HepG2 (cell line): ENCODE measurements around the gene HCRT. TPM values are rescaled to one million over a fixed set of nuclear protein-coding genes. Genes with fewer than 3 reads are reported as not detected.
A peak's percentile ranks its signal among the peaks of the same experiment; 100 is the strongest.

Source experiments
- CAMTA2 ChIP-seq: sonication (generic); formaldehyde crosslinking; IDR thresholded peaks from 2 replicates; pipeline ENCODE4 v1.4.0; 2020; ENCODE audit warnings: mild to moderate bottlenecking, missing genetic modification reagents, borderline replicate concordance
- CENPT ChIP-seq: sonication (generic); formaldehyde crosslinking; IDR thresholded peaks from 2 replicates; pipeline ENCODE4 v1.8.0; 2022; ENCODE audit warnings: low read depth, mild to moderate bottlenecking, moderate library complexity, missing genetic modification reagents
- E2F5 ChIP-seq: sonication (generic); formaldehyde crosslinking; conservative IDR thresholded peaks from 2 replicates; pipeline ENCODE4 v1.4.0; 2020; ENCODE audit warnings: missing genetic modification reagents
- HDAC6 ChIP-seq: fragments of 200-600 bp; sonication (generic); IDR thresholded peaks from 2 replicates; pipeline ENCODE4 v1.7.0; 2017; ENCODE audit warnings: mild to moderate bottlenecking, antibody characterized with exemption, low read length, low read depth
- KLF12 ChIP-seq: sonication (generic); formaldehyde crosslinking; IDR thresholded peaks from 2 replicates; pipeline ENCODE4 v1.4.0; 2020; ENCODE audit warnings: missing genetic modification reagents, borderline replicate concordance
- PAF1 ChIP-seq: IDR thresholded peaks from 2 replicates; pipeline ENCODE4 v1.6.1; 2016; ENCODE audit warnings: missing genetic modification reagents, missing compliant biosample characterization
- REL ChIP-seq: sonication (generic); formaldehyde crosslinking; conservative IDR thresholded peaks from 2 replicates; pipeline ENCODE4 v1.8.0; 2022; ENCODE audit warnings: mild to moderate bottlenecking, missing genetic modification reagents, moderate library complexity
- REPIN1 ChIP-seq: sonication (generic); formaldehyde crosslinking; IDR thresholded peaks from 2 replicates; pipeline ENCODE4 v1.8.0; 2022; ENCODE audit warnings: missing genetic modification reagents, low read depth, mild to moderate bottlenecking, borderline replicate concordance
- RORA ChIP-seq: sonication (generic); formaldehyde crosslinking; IDR thresholded peaks from 2 replicates; pipeline ENCODE4 v1.5.0; 2020; ENCODE audit warnings: mild to moderate bottlenecking, missing genetic modification reagents, moderate library complexity
- SOX5 ChIP-seq: IDR thresholded peaks from 2 replicates; pipeline ENCODE4 v1.6.1; 2016; ENCODE audit warnings: borderline replicate concordance
- TCF7 ChIP-seq: sonication (generic); IDR thresholded peaks from 2 replicates; pipeline ENCODE4 v1.6.1; 2016; ENCODE audit warnings: antibody characterized with exemption, low read depth
- THAP11 ChIP-seq: IDR thresholded peaks from 2 replicates; pipeline ENCODE4 v1.6.1; 2016; ENCODE audit warnings: missing biosample characterization, missing genetic modification reagents
- TIGD3 ChIP-seq: sonication (generic); formaldehyde crosslinking; IDR thresholded peaks from 2 replicates; pipeline ENCODE4 v1.5.1; 2020; ENCODE audit warnings: mild to moderate bottlenecking, missing genetic modification reagents, borderline replicate concordance
- ZFP36L1 ChIP-seq: sonication (generic); formaldehyde crosslinking; IDR thresholded peaks from 2 replicates; pipeline ENCODE4 v1.8.0; 2022; ENCODE audit warnings: mild to moderate bottlenecking, missing genetic modification reagents, moderate library complexity
- ZFX ChIP-seq: sonication (generic); formaldehyde crosslinking; IDR thresholded peaks from 2 replicates; pipeline ENCODE4 v1.4.0; 2020; ENCODE audit warnings: mild to moderate bottlenecking, low read depth, missing genetic modification reagents, moderate library complexity
- ZNF101 ChIP-seq: sonication (generic); formaldehyde crosslinking; IDR thresholded peaks from 2 replicates; pipeline ENCODE4 v1.4.0; 2020; ENCODE audit warnings: mild to moderate bottlenecking, low read depth, missing genetic modification reagents, borderline replicate concordance
- ZNF530 ChIP-seq: sonication (generic); formaldehyde crosslinking; IDR thresholded peaks from 2 replicates; pipeline ENCODE4 v1.5.0; 2020; ENCODE audit warnings: low read depth, mild to moderate bottlenecking, missing genetic modification reagents
- ZNF549 ChIP-seq: sonication (generic); formaldehyde crosslinking; IDR thresholded peaks from 2 replicates; pipeline ENCODE4 v1.5.0; 2020; ENCODE audit warnings: missing genetic modification reagents
- ZNF646 ChIP-seq: sonication (generic); formaldehyde crosslinking; IDR thresholded peaks from 2 replicates; pipeline ENCODE4 v1.9.0; 2021; ENCODE audit warnings: mild to moderate bottlenecking, missing genetic modification reagents
- ZNF703 ChIP-seq: sonication (generic); formaldehyde crosslinking; IDR thresholded peaks from 2 replicates; pipeline ENCODE4 v1.5.1; 2020; ENCODE audit warnings: missing genetic modification reagents, mild to moderate bottlenecking, moderate library complexity, borderline replicate concordance
- polyA plus RNA-seq, 8 experiments: library from polyadenylated mRNA; depleted of rRNA in 3 of 8; stranded (reverse) in 7 of 8; unstranded in 1 of 8; fragments of >200 nt; fragmentation: Illumina TruSeq in 4 of 8; extraction: Trizol in 4 of 8; gene quantifications; 2 replicates each; pipeline versions ENCODE4 v1.2.1 to v1.2.3, GENCODE V29; 2011 to 2016; ENCODE audit warnings: low read depth in 4 of 8, missing spikeins in 1 of 8, mixed read lengths in 1 of 8; ENCODE audit not compliant: insufficient read depth in 1 of 8
- total RNA-seq, 5 experiments: library from RNA; depleted of rRNA; stranded (reverse); fragments of >200 nt; fragmentation: Illumina TruSeq; extraction: Trizol; gene quantifications; 2 replicates each; pipeline ENCODE4 v1.2.3, GENCODE V29; 2016; ENCODE audit warnings: low read depth in 1 of 5

HCRT gene
- total and polyA plus RNA-seq, 2 of the 13 experiments (the other 11 are each of a cell fraction or from before 2014, with no cell fraction given), result not detected

- TF ChIP-seq ZNF646 (CRISPR knock-in tag), result no peak
- TF ChIP-seq TCF7, result no peak
- no peak for TF ChIP-seq CENPT (CRISPR knock-in tag)
- TF ChIP-seq ZFX (CRISPR knock-in tag), result peak; percentile 52; the same call in 1 of the 2 replicates
- TF ChIP-seq HDAC6, result no peak
- no peak for TF ChIP-seq REL (CRISPR knock-in tag)
- TF ChIP-seq RORA, result no peak
- no peak for TF ChIP-seq ZNF703
- no peak for TF ChIP-seq SOX5
- TF ChIP-seq ZNF101 (CRISPR knock-in tag), result no peak
- TF ChIP-seq TIGD3 (CRISPR knock-in tag), result no peak
- TF ChIP-seq ZNF530, result no peak
- no peak for TF ChIP-seq KLF12 (CRISPR knock-in tag)
- no peak for TF ChIP-seq E2F5 (CRISPR knock-in tag)
- TF ChIP-seq PAF1, result no peak
- TF ChIP-seq CAMTA2 (CRISPR knock-in tag), result no peak
- TF ChIP-seq THAP11 (CRISPR knock-in tag), result peak; percentile 26; the same call in 1 of the 2 replicates
- no peak for TF ChIP-seq ZFP36L1 (CRISPR knock-in tag)
- no peak for TF ChIP-seq REPIN1 (CRISPR knock-in tag)
- TF ChIP-seq ZNF549, result no peak
- TF ChIP-seq, all 625 proteins: peak for 34
These were observed 22.1 kb downstream of the HCRT start (continued) for GRCh38 chr17:42163113-42163512.
